ENCODE measurements around the gene OPALIN. TPM values are rescaled to one million over a fixed set of nuclear protein-coding genes. Genes with fewer than 3 reads are reported as not detected.

The OPALIN gene
- total and polyA plus RNA-seq, 2 donors (not counting 3 experiments of a cell fraction or from before 2014, with no cell fraction given): not detected

GRCh38 chr10:96334616-96335526 is 23.9 kb downstream of the OPALIN start:
- H3K36me3 ChIP-seq (ENCODE audit: control insufficient read depth in 2 of 2, extremely low read depth in 1 of 2, insufficient read depth in 2 of 2, low read length in 2 of 2): no peaks in the 10 kb centered on the region
- no peak overlapping the region for H3K9ac ChIP-seq (replicated peaks; ENCODE audit: extremely low read depth, insufficient read depth, low read length)
- H3K9me3 ChIP-seq (replicated peaks; ENCODE audit: control insufficient read depth, insufficient read depth, low read length): no peaks in the 10 kb centered on the region
- no peak overlapping the region for H3K27ac ChIP-seq (ENCODE audit: insufficient read depth, low read depth, low read length)
- no TSS peak for BruUV-seq (replicated peaks)
- H3K4me2 ChIP-seq (ENCODE audit: insufficient read depth, low read length): no peak overlapping the region
- no peak overlapping the region for H3K4me3 ChIP-seq (replicated peaks in 1 of 3; ENCODE audit: insufficient read depth in 1 of 3, low read depth in 1 of 3, low read length in 3 of 3)
- intact Hi-C loops (cut with micrococcal nuclease) (loop anchor here (1.0 kb wide), 2 partner anchors 31 to 40 kb away; no protein-coding TSS in a partner anchor), dilution Hi-C loops (cut with MboI; ENCODE audit: extremely low pct_ligation_motif_present, low sequenced_read_pairs) (no loop called here)
- DNase-seq (ENCODE audit: low read depth, low spot score): peak; percentile 50
- no peaks in the 10 kb centered on the region for H3K4me1 ChIP-seq (ENCODE audit: control insufficient read depth, extremely low read depth, insufficient read depth, low read length)
- CTCF ChIA-PET: interaction anchor here (0.5 to 7.0 kb wide), 31 partner anchors 8 to 427 kb away, joined by 3 to 154 read pairs (median 5); partner anchors contain the start of gene CC2D2B
- H3K27me3 ChIP-seq (ENCODE audit: control insufficient read depth in 2 of 2, insufficient read depth in 2 of 2, low read length in 2 of 2): peaks cover 0 to 6% of the 10 kb centered on the region in 2 experiments
- no peak overlapping the region for H2AFZ ChIP-seq (ENCODE audit: low read depth, low read length)
- no peaks in the 10 kb centered on the region for H3K79me2 ChIP-seq (ENCODE audit: control insufficient read depth, insufficient read depth, low read length)
- no peak for TF ChIP-seq POLR2A (IDR thresholded peaks at IDR 0.05; ENCODE audit: low read depth, low read length)
- TF ChIP-seq MAX (IDR thresholded peaks at IDR 0.05; ENCODE audit: insufficient read depth, insufficient read length): no peak
- TF ChIP-seq CTCF (IDR thresholded peaks at IDR 0.05; ENCODE audit: extremely low read depth in 1 of 2, insufficient read depth in 1 of 2, low read depth in 1 of 2, low read length in 2 of 2): peak; percentile 68 to 74
- POLR2A ChIA-PET: no interaction called here
- FAIRE-seq: peak; percentile 81
- no peaks in the 10 kb centered on the region for H4K20me1 ChIP-seq (replicated peaks; ENCODE audit: control insufficient read depth, extremely low read depth, insufficient read depth, low read length)
- no peaks in the 10 kb centered on the region for H3K9me1 ChIP-seq (replicated peaks; ENCODE audit: control insufficient read depth, extremely low read depth, insufficient read depth, low read length)

- intact Hi-C loops (cut with micrococcal nuclease) (no loop called here), dilution Hi-C loops (cut with MboI; ENCODE audit: extremely low pct_ligation_motif_present, low sequenced_read_pairs) (no loop called here)
- no peak for DNase-seq (ENCODE audit: low read depth, low spot score)
- H4K20me1 ChIP-seq (replicated peaks; ENCODE audit: control insufficient read depth, extremely low read depth, insufficient read depth, low read length): no peaks in the 10 kb centered on the region
- POLR2A ChIA-PET: no interaction called here
- BruUV-seq (replicated peaks): no TSS peak
- no peaks in the 10 kb centered on the region for H3K9me3 ChIP-seq (replicated peaks; ENCODE audit: control insufficient read depth, insufficient read depth, low read length)
- no peaks in the 10 kb centered on the region for H3K4me1 ChIP-seq (ENCODE audit: control insufficient read depth, extremely low read depth, insufficient read depth, low read length)
- H3K9ac ChIP-seq (replicated peaks; ENCODE audit: extremely low read depth, insufficient read depth, low read length): no peak overlapping the region
- no peaks in the 10 kb centered on the region for H3K9me1 ChIP-seq (replicated peaks; ENCODE audit: control insufficient read depth, extremely low read depth, insufficient read depth, low read length)
- no peak overlapping the region for H3K4me3 ChIP-seq (replicated peaks in 1 of 3; ENCODE audit: insufficient read depth in 1 of 3, low read depth in 1 of 3, low read length in 3 of 3)
- TF ChIP-seq MYC (IDR thresholded peaks at IDR 0.05; ENCODE audit: low read depth, low read length) (no peak), MAX (IDR thresholded peaks at IDR 0.05; ENCODE audit: insufficient read depth, insufficient read length) (no peak), EZH2 (IDR thresholded peaks at IDR 0.05; ENCODE audit: borderline replicate concordance, low read depth, low read length, severe bottlenecking) (no peak), POLR2AphosphoS5 (IDR thresholded peaks at IDR 0.05; ENCODE audit: insufficient read depth, low read depth, low read length) (no peak), FOS (IDR thresholded peaks at IDR 0.05; ENCODE audit: borderline replicate concordance, insufficient read depth, low read length) (no peak), POLR2A (IDR thresholded peaks at IDR 0.05; ENCODE audit: low read depth, low read length) (no peak), GATA2 (IDR thresholded peaks at IDR 0.05; ENCODE audit: insufficient read depth, insufficient read length, low read depth, low read length) (no peak), CTCF (IDR thresholded peaks at IDR 0.05; ENCODE audit: extremely low read depth in 1 of 2, insufficient read depth in 1 of 2, low read depth in 1 of 2, low read length in 2 of 2) (no peak), JUN (IDR thresholded peaks at IDR 0.05; ENCODE audit: borderline replicate concordance, insufficient read depth, insufficient read length, low read depth) (no peak)
- H3K27ac ChIP-seq (ENCODE audit: insufficient read depth, low read depth, low read length): no peak overlapping the region
- H3K79me2 ChIP-seq (ENCODE audit: control insufficient read depth, insufficient read depth, low read length): no peaks in the 10 kb centered on the region
- H2AFZ ChIP-seq (ENCODE audit: low read depth, low read length): no peak overlapping the region
- FAIRE-seq: no peak
- H3K36me3 ChIP-seq (ENCODE audit: control insufficient read depth in 2 of 2, extremely low read depth in 1 of 2, insufficient read depth in 2 of 2, low read length in 2 of 2): no peaks in the 10 kb centered on the region
- H3K27me3 ChIP-seq (ENCODE audit: control insufficient read depth in 2 of 2, insufficient read depth in 2 of 2, low read length in 2 of 2): peaks cover 0 to 6% of the 10 kb centered on the region in 2 experiments
- H3K4me2 ChIP-seq (ENCODE audit: insufficient read depth, low read length): no peak overlapping the region
- CTCF ChIA-PET: interaction anchor here (7.0 kb wide), 1 partner anchor 315 kb away, joined by 154 read pairs; no protein-coding TSS in a partner anchor
Observed at GRCh38 chr10:96333101-96333500, 25.7 kb downstream of the OPALIN start.

Data from endothelial cell of umbilical vein (primary cell).